ENCODE measurements around the gene ABCA4.

DNA sequence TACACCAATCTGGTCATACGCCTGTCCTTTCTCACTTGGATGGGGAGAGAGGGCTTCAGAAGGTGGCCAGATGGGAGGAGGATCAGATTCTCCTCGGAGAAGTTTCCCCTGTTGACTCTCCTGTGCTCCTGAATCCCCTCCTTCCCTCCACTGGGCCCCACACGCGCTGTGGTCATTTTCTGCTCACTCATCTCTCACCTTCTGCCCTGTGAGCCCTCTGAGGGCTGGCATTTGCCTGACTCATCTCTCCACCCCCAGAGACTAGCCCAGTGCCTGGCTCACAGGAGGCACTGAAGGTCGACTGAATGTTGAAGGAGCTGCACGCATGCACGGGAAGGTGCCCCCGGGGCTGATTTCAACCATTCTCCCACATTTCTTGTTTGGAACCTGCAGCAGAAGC, 14.2 kb downstream of the ABCA4 start:
- no peak for TF ChIP-seq CTCF (IDR thresholded peaks at IDR 0.05)
- TF ChIP-seq POLR2AphosphoS5 (IDR thresholded peaks at IDR 0.05), result no peak
